AG04450 (cell line): ENCODE measurements around the gene SKAP1. TPM values are rescaled to one million over a fixed set of nuclear protein-coding genes. Genes with fewer than 3 reads are reported as not detected.

Experiments used
- CTCF ChIA-PET: fragments of 300-600, 350-600 bp; formaldehyde crosslinking; extraction: SDS; loops from one replicate; lab custom pipeline; 2022; ENCODE audit warnings: antibody characterized with exemption, inconsistent platforms; lab: Charles Lee
- POLR2A ChIA-PET: fragments of 350-600 bp; formaldehyde crosslinking; extraction: SDS; loops from one replicate; lab custom pipeline; 2021; ENCODE audit warnings: antibody characterized with exemption, inconsistent platforms; lab: Yijun Ruan, JAX
- DNase-seq: peaks from one replicate; pipeline ENCODE4 v3.0.0-alpha.2; 2011; ENCODE audit warnings: low read depth, low spot score
- H3K27ac ChIP-seq: one replicate; pipeline ENCODE4 v1.5.1; 2012; ENCODE audit warnings: low read depth, low read length, control low read depth
- H3K27me3 ChIP-seq: one replicate; pipeline ENCODE4 v1.6.0; 2012; ENCODE audit warnings: low read length; ENCODE audit not compliant: control insufficient read depth, insufficient read depth
- H3K4me3 ChIP-seq: 2 replicates; pipeline ENCODE4 v1.5.1; 2011; ENCODE audit warnings: mild to moderate bottlenecking, low read depth, low read length, control low read depth
- H3K9me3 ChIP-seq: 2 replicates; pipeline ENCODE4 v1.5.1; 2012; ENCODE audit warnings: low read length; ENCODE audit not compliant: control insufficient read depth, insufficient read depth
- CTCF ChIP-seq: IDR thresholded peaks from 2 replicates; pipeline ENCODE4 v1.5.1; 2011; ENCODE audit warnings: low read depth, low read length, control low read depth, inconsistent platforms
- polyA plus RNA-seq: library from polyadenylated mRNA; depleted of rRNA; stranded (reverse); fragments of >200 nt; gene quantifications from 2 replicates; pipeline ENCODE4 v1.2.3, GENCODE V29; 2011

Gene SKAP1
- polyA plus RNA-seq, 1 experiment, result not detected

- no peak for DNase-seq
- no peak overlapping the region for H3K4me3 ChIP-seq
- H3K9me3 ChIP-seq, result no peaks in the 10 kb centered on the region
- ChIA-PET CTCF (no interaction called here), POLR2A (no interaction called here)
- H3K27ac ChIP-seq, result no peak overlapping the region
- peaks cover 41% of the 10 kb centered on the region for H3K27me3 ChIP-seq
- TF ChIP-seq CTCF, result no peak
Observed at GRCh38 chr17:48393283-48393682, 36.7 kb downstream of the SKAP1 start.

- ChIA-PET POLR2A (no interaction called here), CTCF (no interaction called here)
- no peak for DNase-seq
- H3K27ac ChIP-seq, result no peak overlapping the region
- no peak overlapping the region for H3K4me3 ChIP-seq
- H3K9me3 ChIP-seq, result no peaks in the 10 kb centered on the region
- TF ChIP-seq CTCF, result no peak
- peaks cover 40% of the 10 kb centered on the region for H3K27me3 ChIP-seq
Observed at GRCh38 chr17:48392857-48393256, 37.2 kb downstream of the SKAP1 start.

- ChIA-PET CTCF (interaction anchor here (0.9 kb wide), 1 partner anchor 56 kb away, joined by 3 read pairs; no protein-coding TSS in a partner anchor), POLR2A (interaction anchor here (0.7 kb wide), 1 partner anchor 497 kb away, joined by 7 read pairs; no protein-coding TSS in a partner anchor)
- Histone ChIP-seq H3K27ac (no peak overlapping the region), H3K27me3 (peaks cover 46% of the 10 kb centered on the region), H3K9me3 (no peaks in the 10 kb centered on the region), H3K4me3 (no peak overlapping the region)
- no peak for DNase-seq
- no peak for TF ChIP-seq CTCF
Observed at GRCh38 chr17:48391444-48391843, 38.6 kb downstream of the SKAP1 start.

- peaks cover 47% of the 10 kb centered on the region for H3K27me3 ChIP-seq
- DNase-seq, result no peak
- no peak for TF ChIP-seq CTCF
- no peaks in the 10 kb centered on the region for H3K9me3 ChIP-seq
- ChIA-PET POLR2A (no interaction called here), CTCF (interaction anchor here (1.1 kb wide), 1 partner anchor 247 kb away, joined by 3 read pairs; no protein-coding TSS in a partner anchor)
- H3K27ac ChIP-seq, result no peak overlapping the region
- H3K4me3 ChIP-seq, result no peak overlapping the region
Observed at GRCh38 chr17:48389903-48390302, 40.1 kb downstream of the SKAP1 start.

- ChIA-PET CTCF (no interaction called here), POLR2A (no interaction called here)
- TF ChIP-seq CTCF, result no peak
- Histone ChIP-seq H3K9me3 (no peaks in the 10 kb centered on the region), H3K27me3 (peaks cover 48% of the 10 kb centered on the region), H3K27ac (no peak overlapping the region), H3K4me3 (no peak overlapping the region)
- no peak for DNase-seq
Observed at GRCh38 chr17:48388955-48389743, 40.9 kb downstream of the SKAP1 start.
